Heart left ventricle (tissue), 13 donors: ENCODE measurements around the gene SULF2.

Experiments used
- CTCF ChIP-seq, 12 donors: fragments of 200-600 bp; sonication (generic) in 4 of 12; IDR thresholded peaks; one replicate each; pipeline versions ENCODE4 v1.5.0 to v1.8.0; 2018 to 2022; ENCODE audit warnings: antibody characterized with exemption in 12 of 12, mild to moderate bottlenecking in 5 of 12
- POLR2A ChIP-seq, 2 donors: fragments of 450-650 bp; IDR thresholded peaks; one replicate each; pipeline ENCODE4 v1.6.1; 2017; ENCODE audit warnings: antibody characterized with exemption in 2 of 2, mild to moderate bottlenecking in 2 of 2, moderate library complexity in 2 of 2
- donor health status: ischemic (EF 13 %, LVEDD 7.1; RV severe dilation, severe dysfunction).
- donor health status: DM: no; HTN: yes; CAD: no.
- donor health status: DM: no; HTN: no; CAD: no.
- donor health status: ischemic (EF 25% LVEDD 6.9; RV normal size, moderate dysfunction).
- donor health status: ischemic (EF 25% LVEDD 5.7; RV mildly dilated, moderate dysfunction).
- donor health status: ischemic (EF 35%, LVEDD 5.7; RV mildly dilated, moderate dysfunction).
- donor health status: nonischemic (EF 11% LVEDD 7.7; RV severe dilation, severe dysfunction).
- donor health status: DM: yes; HTN: yes; CAD: no.
- donor health status: PGD.
- donor health status: ischemic (EF 29% LVEDD 5.4; RV normal size, mild dysfunction).
- donor health status: nonischemic (EF 23%, LVEDD 6.1; RV moderate dilation, normal function).

DNA sequence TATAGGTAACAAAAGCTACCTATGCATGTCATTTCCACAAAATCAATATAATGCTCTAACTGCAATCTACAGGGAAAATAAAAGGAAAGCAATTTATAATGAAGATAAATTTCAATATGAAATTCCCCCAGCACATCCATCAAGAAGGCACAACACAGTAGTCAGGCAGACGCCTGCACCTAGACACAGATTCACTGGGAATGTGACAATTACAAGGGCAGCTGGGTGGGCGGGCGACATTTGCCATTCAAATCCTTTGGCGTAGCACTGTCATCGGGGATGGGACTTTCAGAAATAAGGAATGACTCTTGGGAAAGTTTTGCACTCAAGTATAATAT lies 60.4 kb downstream of the SULF2 start:
- no peak for TF ChIP-seq CTCF (IDR thresholded peaks at IDR 0.05)
- TF ChIP-seq POLR2A (IDR thresholded peaks at IDR 0.05), result no peak
